ENCODE measurements around the gene ANKRD10.

The ANKRD10 gene

GRCh38 chr13:110890279-110891165 lies 24.3 kb downstream of the ANKRD10 start:
- H3K4me3 ChIP-seq (replicated peaks; ENCODE audit: low read depth, low read length), result no peak overlapping the region
- TF ChIP-seq CTCF (IDR thresholded peaks at IDR 0.05; ENCODE audit: low read depth, low read length, missing control alignments), result no peak
- DNase-seq (ENCODE audit: extremely low read depth, low read depth), result no peak

- no peak for TF ChIP-seq CTCF (IDR thresholded peaks at IDR 0.05; ENCODE audit: low read depth, low read length, missing control alignments)
- DNase-seq (ENCODE audit: extremely low read depth, low read depth), result no peak
- no peak overlapping the region for H3K4me3 ChIP-seq (replicated peaks; ENCODE audit: low read depth, low read length)
Observed at GRCh38 chr13:110888390-110888789, 26.5 kb downstream of the ANKRD10 start.

- no peak for DNase-seq (ENCODE audit: extremely low read depth, low read depth)
- no peak for TF ChIP-seq CTCF (IDR thresholded peaks at IDR 0.05; ENCODE audit: low read depth, low read length, missing control alignments)
- H3K4me3 ChIP-seq (replicated peaks; ENCODE audit: low read depth, low read length), result no peak overlapping the region
Observed at GRCh38 chr13:110887597-110888333, 27.1 kb downstream of the ANKRD10 start.

GRCh38 chr13:110886870-110887596 lies 27.8 kb downstream of the ANKRD10 start:
- TF ChIP-seq CTCF (IDR thresholded peaks at IDR 0.05; ENCODE audit: low read depth, low read length, missing control alignments), result no peak
- H3K4me3 ChIP-seq (replicated peaks; ENCODE audit: low read depth, low read length), result no peak overlapping the region
- DNase-seq (ENCODE audit: extremely low read depth, low read depth), result no peak

- no peak overlapping the region for H3K4me3 ChIP-seq (replicated peaks; ENCODE audit: low read depth, low read length)
- no peak for TF ChIP-seq CTCF (IDR thresholded peaks at IDR 0.05; ENCODE audit: low read depth, low read length, missing control alignments)
- DNase-seq (ENCODE audit: extremely low read depth, low read depth), result no peak
Observed at GRCh38 chr13:110885966-110886869, 28.7 kb downstream of the ANKRD10 start.

GRCh38 chr13:110885516-110885915 lies 29.4 kb downstream of the ANKRD10 start:
- no peak for TF ChIP-seq CTCF (IDR thresholded peaks at IDR 0.05; ENCODE audit: low read depth, low read length, missing control alignments)
- DNase-seq (ENCODE audit: extremely low read depth, low read depth), result no peak
- H3K4me3 ChIP-seq (replicated peaks; ENCODE audit: low read depth, low read length), result no peak overlapping the region
